Measurements from ENCODE around the gene ADM. TPM values are rescaled to one million over a fixed set of nuclear protein-coding genes. Genes with fewer than 3 reads are reported as not detected.

The ADM gene
- total and polyA plus RNA-seq, 3 donors from 2014 or later = 3.5 to 13.1 (median 3.7) TPM

DNA sequence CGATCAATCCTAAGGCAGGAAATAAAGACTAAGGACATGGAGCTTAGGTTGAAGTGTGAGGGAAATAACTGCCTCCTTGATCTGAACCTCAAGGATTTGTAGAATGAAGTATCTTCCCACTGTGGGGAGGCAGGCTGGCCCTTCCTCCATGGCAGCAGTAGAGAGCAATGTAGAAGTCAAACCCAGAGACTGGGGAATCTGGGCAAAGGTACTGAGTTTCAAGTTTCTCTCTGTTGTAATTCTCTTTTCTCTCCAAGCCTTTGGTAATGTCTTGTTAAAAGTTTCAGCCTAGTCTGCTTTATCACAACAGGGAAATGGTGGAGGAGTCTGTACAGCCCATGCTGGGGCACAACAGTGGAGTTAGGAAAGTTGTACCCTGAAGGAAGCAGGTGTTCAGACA lies 49.5 kb downstream of the ADM start:
- intact Hi-C loops (cut with DNase I; ENCODE audit: low total_unique reads) = no loop called here
- TF ChIP-seq, protein P1, sequence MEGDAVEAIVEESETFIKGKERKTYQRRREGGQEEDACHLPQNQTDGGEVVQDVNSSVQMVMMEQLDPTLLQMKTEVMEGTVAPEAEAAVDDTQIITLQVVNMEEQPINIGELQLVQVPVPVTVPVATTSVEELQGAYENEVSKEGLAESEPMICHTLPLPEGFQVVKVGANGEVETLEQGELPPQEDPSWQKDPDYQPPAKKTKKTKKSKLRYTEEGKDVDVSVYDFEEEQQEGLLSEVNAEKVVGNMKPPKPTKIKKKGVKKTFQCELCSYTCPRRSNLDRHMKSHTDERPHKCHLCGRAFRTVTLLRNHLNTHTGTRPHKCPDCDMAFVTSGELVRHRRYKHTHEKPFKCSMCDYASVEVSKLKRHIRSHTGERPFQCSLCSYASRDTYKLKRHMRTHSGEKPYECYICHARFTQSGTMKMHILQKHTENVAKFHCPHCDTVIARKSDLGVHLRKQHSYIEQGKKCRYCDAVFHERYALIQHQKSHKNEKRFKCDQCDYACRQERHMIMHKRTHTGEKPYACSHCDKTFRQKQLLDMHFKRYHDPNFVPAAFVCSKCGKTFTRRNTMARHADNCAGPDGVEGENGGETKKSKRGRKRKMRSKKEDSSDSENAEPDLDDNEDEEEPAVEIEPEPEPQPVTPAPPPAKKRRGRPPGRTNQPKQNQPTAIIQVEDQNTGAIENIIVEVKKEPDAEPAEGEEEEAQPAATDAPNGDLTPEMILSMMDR (IDR thresholded peaks at IDR 0.05) = no peak
- TF ChIP-seq POLR2A (IDR thresholded peaks at IDR 0.05) = no peak
- 84 to 94% methylated on average over 1 of the region's 1 CpG for WGBS, 2 donors
- Histone ChIP-seq H3K36me3 (ENCODE audit: low read depth, missing control alignments) (no peaks in the 10 kb centered on the region), H3K4me3 (no peak overlapping the region), H3K27me3 (no peaks in the 10 kb centered on the region), H3K4me1 (peaks cover 8% of the 10 kb centered on the region), H3K9me3 (no peaks in the 10 kb centered on the region), H3K27ac (no peak overlapping the region)
- DNase-seq = no peak

DNA sequence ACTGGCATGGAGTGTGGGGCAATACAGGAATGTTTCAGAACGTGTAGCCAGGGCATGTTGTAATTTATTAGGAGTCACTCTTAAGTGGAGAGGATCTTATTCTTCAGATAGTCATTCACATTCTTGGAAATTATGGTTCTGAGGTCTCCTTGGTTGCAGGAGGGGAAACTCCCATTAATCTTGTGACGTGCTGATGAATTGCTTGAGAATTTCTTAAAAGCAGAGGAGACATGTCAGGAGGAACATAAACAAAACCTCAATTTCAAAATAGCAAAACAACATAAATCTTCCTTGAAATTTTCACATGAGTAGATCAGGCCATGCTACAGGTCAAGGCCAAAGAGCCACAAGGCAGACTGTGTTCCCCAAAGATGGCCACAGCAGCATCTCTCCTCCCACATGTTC lies 50.4 kb downstream of the ADM start:
- Histone ChIP-seq H3K27ac (no peak overlapping the region), H3K9me3 (no peaks in the 10 kb centered on the region), H3K36me3 (ENCODE audit: low read depth, missing control alignments) (no peaks in the 10 kb centered on the region), H3K4me1 (peaks cover 8% of the 10 kb centered on the region), H3K4me3 (no peak overlapping the region), H3K27me3 (no peaks in the 10 kb centered on the region)
- no peak for TF ChIP-seq POLR2A (IDR thresholded peaks at IDR 0.05)
- TF ChIP-seq, protein P1 (IDR thresholded peaks at IDR 0.05) = no peak
- intact Hi-C loops (cut with DNase I; ENCODE audit: low total_unique reads) = no loop called here
- no peak for DNase-seq
- WGBS, 2 donors = 16 to 23% methylated on average over 2 of the region's 2 CpGs

DNA sequence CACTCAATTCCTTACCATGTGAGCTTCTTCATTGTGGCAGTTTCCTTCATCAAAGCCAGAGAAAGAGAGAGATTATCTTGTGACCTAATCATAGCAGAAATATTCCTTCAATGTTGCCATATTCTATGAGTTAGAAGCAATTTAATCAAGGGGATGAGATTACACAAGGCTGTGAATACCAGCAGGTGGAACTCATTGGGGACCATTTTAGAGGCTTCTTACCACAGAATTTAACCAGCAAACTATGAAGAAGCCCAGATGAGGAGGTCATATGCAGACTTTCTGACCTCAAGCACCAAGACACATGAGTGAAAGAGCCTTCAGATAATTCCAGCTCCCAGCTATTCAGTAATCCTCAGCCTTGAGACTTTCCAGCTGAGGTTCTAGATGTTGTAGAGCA lies 51.3 kb downstream of the ADM start:
- Histone ChIP-seq H3K27me3 (no peaks in the 10 kb centered on the region), H3K27ac (no peak overlapping the region), H3K4me3 (no peak overlapping the region), H3K9me3 (no peaks in the 10 kb centered on the region), H3K36me3 (ENCODE audit: low read depth, missing control alignments) (no peaks in the 10 kb centered on the region), H3K4me1 (peaks cover 8% of the 10 kb centered on the region)
- TF ChIP-seq, protein P1 (IDR thresholded peaks at IDR 0.05) = no peak
- no peak for TF ChIP-seq POLR2A (IDR thresholded peaks at IDR 0.05)
- intact Hi-C loops (cut with DNase I; ENCODE audit: low total_unique reads) = no loop called here
- no peak for DNase-seq

Small RNA genes lying within 50 kb of the gene (small RNA-seq; reads per million reads assigned to genes)
- 0 reads per million in 2 donors for gene AC080023.2

Other genes starting within 250 kb of the ADM start
- 10 to 100 TPM; 48.7 to 52.8 TPM for gene SBF2, start 10.9 kb upstream of the ADM start, total RNA-seq
- 27.8 TPM for gene SBF2, start 10.9 kb upstream of the ADM start, polyA plus RNA-seq (ENCODE audit: insufficient read depth, low read depth, low replicate concordance)
- 10 to 100 TPM; 10.9 to 13.4 TPM for gene AMPD3, start 150.2 kb downstream of the ADM start, total RNA-seq
- gene AMPD3, start 150.2 kb downstream of the ADM start, polyA plus RNA-seq (ENCODE audit: insufficient read depth, low read depth, low replicate concordance) = 5.5 TPM
- gene RNF141, start 236.1 kb downstream of the ADM start, total RNA-seq = 10 to 100 TPM; 63.1 to 91.3 TPM
- gene RNF141, start 236.1 kb downstream of the ADM start, polyA plus RNA-seq (ENCODE audit: insufficient read depth, low read depth, low replicate concordance) = 172 TPM